HG03442 (cell line): ENCODE measurements around the gene PNLIPRP2.
A peak's percentile ranks its signal among the peaks of the same experiment; 100 is the strongest.

Source experiments
- ATAC-seq: cut with Tn5 transposase; IDR thresholded peaks from one replicate; pipeline ENCODE4 v1.9.1; 2021; ENCODE audit warnings: mild to moderate bottlenecking, moderate library complexity; ENCODE audit not compliant: unreplicated experiment

Gene PNLIPRP2

DNA sequence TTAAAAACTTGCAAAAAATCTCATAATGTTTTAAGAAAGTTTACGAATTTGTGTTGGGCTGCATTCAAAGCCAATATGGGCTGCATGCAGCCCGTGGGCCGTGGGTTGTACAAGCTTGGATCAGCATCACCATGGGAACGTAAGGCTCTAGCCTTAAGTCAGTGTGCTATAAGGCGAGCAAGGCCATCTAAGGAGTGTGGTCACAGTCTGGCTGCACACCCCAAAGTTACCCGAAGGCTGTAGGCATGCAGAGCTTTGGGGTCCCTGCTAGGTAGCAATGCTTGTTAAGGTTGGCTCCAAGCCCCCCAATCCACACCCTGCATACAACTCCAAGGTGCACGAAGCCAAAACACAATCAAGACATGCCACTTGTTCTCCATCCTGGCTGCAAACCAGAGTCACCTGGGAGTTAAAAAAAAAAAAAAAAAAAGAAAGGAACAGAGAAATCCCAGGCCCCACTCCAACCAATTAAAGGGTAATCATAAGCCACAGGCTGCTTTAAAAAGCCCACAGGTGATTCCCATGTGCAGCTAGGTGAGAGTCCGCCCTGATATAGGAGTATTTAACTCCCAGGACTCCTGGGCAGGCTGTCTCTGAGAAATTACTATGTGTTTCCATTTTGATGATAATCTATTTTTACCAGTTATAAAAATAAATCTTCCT is 8.5 kb upstream of the PNLIPRP2 start:
- no peak for ATAC-seq

DNA sequence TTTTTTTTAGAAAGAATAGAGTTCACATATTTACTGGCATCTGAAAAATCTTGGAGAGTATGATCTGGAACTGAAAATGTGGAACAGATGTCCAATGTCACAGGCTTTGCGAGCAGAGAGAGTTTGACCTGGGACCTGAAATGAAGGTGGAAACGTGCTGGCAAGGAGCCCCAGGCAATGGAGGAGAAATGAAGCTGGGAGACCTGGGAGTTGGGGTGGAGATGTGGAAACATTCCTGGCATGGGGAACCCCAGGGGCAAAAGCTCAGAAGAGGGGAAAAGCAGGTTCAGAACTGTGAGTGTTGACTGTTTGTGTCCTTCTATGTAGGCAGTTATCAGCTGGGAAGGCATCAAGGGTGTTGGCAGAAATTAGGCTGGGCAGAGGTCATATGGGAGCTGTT is 7.3 kb upstream of the PNLIPRP2 start:
- ATAC-seq = no peak

DNA sequence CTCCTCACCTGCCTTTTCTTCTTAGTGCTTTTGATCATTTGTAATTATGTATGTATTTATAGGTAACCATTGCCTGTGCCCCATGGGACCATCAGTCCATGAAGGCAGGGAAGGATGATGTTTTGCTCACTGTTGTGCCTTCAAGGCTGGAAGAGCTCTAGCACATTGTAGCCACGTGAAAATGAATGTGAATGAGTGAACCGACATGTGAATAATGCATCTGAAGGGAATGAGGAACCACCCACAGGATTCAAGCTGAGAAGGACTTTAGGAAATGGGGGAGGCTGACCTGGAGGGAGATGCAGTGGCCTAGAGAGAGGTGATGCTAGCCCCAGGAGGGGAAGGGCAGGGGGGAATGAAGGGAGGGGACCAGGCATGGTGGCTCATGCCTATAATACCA is 6.0 kb upstream of the PNLIPRP2 start:
- no peak for ATAC-seq

DNA sequence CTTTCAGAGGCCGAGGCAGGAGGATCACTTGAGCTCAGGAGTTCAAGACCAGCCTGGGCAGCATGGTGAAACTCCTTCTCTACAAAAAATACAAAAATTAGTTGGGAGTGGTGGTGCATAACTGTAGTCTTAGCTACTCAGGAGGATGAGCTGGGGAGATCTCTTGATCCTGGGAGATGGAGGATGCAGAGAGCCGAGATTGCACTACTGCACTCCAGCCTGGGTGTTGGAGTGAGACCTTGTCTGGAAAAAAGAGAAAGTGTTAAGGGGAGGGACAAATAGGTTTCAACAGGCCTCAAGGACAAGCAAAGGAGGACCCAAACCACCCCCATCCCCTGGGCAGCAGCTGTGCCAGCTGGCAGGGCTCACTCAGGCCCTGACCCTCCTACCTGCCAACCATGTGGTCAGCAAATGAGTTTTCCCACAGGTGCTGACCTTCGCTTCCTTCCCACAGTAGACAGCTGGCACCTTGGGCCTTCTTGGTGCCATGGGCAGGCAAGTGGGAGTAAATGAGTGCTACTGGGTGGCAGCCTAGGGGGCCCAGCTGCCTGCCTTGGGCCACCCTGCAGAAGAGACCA is 5.5 kb upstream of the PNLIPRP2 start:
- ATAC-seq = no peak

DNA sequence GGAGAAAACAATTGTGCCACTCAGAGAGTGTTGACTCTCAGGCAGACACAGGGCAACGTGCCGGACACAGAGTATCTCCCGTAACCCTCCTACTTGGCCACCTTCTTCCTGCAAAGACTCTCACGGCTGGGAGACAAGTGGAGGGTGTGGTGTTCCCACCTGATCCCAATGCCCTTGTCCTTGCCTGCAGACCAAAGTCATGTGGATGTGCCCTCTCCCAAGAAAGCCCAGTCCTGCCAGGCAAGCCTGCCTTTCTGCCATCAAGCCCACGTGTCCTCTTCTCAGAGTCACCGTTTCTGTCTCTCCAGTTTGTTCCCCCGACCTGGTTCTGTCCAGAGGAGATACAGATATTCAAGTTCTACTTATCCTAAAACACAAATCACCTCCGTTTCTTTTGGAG is 723 bp downstream of the PNLIPRP2 start:
- ATAC-seq = no peak

DNA sequence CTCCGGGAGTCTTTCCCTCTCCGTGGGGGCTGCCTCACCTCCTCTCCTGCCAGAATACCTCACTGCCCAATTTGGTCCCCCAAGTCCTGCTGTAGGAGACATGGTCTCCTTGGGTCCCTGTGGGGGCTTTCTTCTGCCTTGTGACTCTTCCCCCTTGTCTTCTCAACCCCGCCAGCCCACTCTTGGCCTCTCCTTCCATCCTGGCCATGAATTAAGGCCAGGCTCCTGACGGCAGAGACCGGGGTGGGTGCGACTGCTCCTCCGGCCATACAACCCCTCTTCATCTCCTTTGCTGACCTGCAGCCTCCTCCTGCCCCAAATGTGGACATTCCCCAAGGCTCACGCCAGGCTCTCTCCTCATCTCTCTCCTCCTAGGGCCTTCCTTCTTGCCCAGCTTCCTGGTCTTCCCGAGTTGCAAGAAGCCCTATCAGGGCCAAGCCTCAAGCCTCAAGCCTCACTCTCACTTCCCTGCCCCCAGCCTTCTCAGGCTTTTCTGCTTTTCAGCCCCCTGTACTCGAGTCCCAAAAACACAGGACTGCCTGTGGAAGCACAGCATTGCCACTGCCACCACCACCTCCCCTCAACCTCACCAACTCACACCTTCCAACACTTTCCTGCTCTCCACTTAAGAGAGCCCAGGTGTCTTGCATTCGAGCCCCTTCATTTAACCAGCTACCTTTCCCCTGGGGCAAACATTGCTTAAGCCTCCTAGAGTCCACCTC is 1.3 kb downstream of the PNLIPRP2 start:
- no peak for ATAC-seq

DNA sequence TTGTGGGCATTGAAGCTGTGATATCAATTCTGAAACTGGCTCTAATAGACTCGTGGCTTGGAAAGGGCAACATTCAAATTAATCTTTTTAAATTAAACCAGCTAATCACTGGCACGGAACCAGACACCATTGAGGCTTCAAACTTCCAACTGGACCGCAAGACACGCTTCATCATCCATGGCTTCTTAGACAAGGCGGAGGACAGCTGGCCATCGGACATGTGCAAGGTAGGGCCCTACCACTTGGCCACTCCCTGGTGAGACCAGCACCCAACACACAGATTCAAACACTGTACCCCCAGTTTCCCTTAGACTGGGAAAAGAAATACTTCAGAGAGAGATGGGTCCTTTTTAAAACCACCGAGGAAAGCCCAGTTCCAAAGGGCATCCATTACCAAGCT is 5.1 kb downstream of the PNLIPRP2 start:
- ATAC-seq = no peak

DNA sequence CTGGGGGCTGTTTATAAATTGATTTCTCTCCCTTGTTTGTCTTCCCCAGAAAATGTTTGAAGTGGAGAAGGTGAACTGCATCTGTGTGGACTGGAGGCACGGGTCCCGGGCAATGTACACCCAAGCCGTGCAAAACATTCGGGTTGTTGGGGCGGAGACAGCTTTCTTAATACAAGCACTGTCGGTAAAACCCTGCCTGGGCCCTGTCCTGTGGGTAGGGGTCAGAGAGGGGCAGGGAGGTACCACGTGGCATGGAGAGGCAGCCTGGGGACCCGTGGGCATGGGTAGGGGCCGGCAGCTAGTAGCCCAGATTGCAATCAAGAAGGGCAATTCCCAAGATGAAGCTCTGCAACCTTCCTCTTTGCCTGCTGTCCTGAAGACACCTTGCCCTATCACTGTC is 6.1 kb downstream of the PNLIPRP2 start:
- ATAC-seq = no peak

DNA sequence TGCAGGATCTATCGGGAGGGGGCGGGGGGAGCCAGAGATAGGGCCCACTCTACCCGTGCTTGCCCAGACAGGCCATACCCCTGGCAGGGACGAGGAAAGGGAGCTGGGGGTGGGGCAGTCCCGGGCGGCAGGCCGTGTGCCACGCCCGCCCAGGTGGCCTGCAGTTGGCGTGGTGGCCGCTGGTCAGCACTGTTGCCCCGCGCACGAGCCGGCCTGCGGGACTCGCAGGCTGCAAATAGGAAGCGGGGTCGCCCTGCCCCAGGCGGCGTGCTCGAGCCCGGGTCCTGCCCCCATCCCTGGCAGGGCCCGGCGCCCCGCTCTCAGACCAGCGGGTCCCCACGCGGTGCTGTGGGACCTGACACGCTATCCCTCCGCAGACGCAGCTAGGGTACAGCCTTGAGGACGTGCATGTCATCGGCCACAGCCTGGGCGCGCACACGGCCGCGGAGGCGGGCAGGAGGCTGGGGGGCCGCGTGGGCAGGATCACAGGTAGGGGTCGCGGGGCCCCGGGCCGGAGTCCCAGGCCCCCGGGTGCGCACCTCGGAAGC is 6.7 kb downstream of the PNLIPRP2 start:
- no peak for ATAC-seq

DNA sequence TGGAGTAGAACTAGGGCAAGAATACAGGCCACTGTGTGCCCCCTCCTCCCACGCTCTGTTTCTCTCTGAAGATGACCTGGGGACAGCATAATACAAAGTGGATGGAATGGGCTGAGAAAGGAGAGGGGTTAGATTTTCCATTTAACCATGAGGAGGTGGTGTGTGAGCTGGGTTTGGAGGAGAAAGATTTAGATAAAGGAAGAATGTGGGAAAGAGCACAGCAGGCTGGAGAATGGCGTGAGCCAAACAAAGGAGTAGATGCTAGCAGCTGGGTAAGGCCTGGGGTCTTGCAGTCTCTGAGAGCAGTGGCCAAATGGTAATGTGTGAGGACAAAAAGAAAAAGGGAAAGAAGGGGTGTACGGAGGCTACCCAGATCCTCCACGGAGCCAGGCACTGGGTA is 8.6 kb downstream of the PNLIPRP2 start:
- no peak for ATAC-seq

DNA sequence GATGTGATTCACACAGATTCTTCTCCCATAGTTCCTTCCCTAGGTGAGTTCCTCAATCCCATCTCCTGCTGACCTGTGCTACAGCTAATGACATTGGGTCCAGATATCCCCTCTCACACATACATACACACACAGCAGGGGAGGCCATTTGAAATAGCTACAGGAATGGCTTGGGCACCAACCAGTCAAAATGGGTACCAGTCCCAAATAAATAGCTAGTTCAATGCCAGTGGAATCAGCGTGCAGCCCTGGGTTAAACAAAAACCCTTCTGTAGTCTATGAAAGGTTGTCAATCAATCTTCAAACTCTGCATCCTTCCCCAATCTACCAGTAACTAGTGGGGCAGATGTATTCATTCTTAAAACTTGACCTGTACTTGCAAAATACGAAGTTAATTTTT is 9.3 kb downstream of the PNLIPRP2 start:
- ATAC-seq = no peak

DNA sequence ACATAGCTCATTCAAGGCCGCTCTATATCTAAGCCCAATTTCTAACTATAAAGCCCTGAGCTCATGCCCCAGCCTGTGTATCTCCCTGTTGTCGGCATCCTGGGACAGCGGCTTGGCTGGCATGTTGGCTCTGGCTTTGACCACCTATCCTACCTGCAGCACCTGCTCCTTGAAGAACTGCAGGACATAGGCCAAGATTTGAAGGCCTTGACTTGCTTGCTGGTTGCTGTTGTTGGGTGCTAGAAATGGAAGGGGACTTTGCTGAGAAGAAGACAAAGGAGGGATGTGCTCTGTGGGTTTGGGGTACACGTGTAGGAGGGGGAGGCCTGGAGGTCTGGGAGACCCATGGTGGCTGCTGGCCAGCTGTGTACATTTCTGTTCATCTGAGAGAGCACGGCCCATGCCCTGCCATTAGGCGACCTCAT is 11.1 kb downstream of the PNLIPRP2 start:
- ATAC-seq = no peak

DNA sequence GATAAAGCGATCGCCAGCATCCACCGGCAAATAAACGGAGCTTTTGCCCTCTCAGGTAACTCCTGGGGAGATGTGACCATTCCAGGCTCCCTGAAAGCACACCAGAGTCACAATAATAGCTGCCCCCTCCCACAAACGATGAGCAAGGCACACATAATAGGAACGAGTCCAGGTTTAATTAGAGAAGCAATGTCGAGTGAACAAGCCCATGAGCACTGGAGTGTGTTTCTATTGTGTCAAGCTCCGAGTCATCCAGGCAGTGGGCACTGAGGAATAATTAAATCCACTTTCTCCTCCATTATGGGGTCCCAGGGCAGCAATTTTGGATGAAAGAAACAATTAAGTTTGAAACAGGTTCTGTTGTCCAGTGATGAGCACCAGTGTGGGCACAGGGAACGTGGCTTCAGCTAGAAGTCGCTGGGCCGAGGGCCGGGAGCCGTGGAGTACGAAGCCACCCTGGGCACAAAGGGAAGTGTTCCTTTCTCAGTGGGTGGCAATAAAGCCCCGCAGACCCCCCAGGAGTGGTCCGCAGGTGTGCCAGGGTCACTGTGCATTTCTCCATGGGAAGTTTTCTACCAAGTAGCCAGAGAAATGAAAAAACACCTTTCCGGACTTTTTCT is 12.0 kb downstream of the PNLIPRP2 start:
- ATAC-seq = no peak

DNA sequence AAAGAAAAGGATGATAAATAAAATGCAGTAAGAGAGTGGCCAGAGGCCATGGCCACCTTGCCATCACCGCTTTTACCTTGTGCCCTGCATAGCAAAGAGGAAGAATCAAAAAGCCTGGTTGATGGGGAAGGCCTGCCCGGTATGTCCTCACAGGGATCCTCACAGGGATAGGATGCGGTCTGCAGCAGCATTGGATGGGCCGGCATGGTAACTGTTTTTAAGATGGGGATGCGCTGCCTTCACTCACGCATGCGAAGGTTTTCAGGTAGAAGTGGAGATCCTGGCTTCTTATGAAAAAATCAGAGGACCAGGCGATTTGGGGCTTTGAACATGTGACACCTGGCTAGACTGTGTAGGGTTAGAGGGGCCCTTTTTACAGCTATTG is 12.5 kb downstream of the PNLIPRP2 start:
- no peak for ATAC-seq

DNA sequence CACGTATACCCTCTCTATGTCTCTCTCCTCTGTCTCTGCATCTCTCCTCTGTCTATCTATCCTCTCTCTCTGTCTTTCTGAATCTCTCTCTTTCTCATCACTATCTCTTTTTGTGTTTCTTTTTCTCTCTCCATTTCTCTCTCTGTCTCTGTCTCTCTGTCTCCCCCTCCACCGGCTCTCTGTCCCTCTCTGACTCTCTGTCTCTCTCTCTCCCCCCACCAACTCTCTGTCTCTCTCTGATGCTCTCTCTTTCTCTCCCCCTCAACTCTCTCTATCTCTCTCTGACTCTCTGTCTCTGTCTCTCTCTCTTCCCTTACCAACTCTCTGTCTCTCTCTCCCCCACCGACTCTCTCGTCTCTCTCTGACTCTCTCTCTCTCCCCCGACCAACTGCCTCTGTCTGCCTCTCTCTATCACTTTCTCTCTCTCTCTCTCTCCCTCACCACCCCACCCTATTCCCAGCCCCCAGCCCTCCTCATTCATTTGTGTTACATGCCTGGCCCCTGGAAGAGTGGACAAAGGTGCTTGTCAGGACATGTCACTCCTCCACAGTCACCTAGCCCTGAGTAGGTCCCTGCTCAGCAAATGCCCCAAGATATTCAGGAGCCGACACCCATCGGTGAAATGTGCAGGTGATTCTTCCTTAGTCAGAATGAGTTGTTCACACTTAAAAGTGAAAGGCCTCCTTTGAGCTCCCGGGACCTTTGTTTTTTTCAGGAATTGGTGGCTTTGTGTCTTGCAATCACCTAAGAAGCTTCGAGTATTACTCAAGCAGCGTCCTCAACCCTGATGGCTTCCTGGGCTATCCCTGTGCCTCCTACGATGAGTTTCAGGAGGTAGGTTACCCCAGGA is 13.6 kb downstream of the PNLIPRP2 start:
- ATAC-seq = no peak

DNA sequence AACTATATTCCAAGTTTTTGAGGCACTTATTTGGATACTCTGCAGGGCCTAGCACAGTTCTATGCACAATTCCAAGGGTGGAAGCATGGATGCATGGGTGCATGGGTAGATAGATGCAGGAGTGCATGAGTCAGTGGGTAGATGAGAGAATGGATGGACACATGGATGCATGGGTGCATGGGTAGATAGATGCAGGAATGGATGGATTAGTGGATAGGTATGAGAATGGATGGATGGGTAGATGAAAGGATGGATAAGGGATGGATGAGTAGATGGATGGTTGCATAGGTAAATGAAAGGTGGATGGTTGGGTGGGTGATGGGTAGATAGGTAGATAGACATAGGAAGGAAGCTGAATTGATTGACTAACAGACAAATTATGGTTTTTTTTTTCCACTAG is 15.6 kb downstream of the PNLIPRP2 start:
- ATAC-seq = no peak

DNA sequence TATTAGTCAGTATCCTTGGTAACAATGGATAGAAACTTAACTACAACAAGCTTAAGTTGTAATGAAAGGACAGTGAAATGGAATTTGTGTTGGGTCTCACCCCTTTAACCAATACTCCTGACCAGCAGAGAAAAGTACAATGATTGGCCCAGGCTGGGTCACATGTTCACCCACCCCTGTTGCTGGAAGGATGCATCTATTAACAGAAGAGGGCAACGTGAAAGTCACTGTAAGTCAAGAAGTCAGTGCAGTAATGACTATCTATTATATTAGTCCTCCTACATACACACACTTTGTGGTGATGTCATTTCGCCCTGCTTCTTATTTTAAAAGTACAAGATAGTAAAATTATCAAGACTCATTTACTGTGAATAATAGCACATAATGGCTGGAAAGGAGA is 16.2 kb downstream of the PNLIPRP2 start:
- no peak for ATAC-seq

DNA sequence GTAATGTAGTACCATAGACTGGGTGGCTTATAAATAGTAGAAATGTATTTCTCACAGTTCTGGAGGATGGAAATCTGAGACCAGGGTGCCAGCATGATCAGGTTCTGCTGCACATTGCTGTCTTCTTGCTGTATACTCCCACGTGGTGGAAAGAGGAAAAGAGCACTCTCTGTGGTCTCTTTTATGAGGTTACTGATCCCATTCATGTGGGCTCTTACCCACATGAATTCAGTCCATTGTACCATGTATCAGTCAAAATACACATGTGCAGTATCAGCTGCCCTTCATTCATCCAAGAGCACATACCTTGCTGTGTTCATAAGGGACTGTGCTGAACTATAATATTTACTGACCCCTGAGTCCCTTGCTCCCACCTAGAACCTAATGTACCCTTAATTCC is 17.1 kb downstream of the PNLIPRP2 start:
- peak; percentile 64 for ATAC-seq

DNA sequence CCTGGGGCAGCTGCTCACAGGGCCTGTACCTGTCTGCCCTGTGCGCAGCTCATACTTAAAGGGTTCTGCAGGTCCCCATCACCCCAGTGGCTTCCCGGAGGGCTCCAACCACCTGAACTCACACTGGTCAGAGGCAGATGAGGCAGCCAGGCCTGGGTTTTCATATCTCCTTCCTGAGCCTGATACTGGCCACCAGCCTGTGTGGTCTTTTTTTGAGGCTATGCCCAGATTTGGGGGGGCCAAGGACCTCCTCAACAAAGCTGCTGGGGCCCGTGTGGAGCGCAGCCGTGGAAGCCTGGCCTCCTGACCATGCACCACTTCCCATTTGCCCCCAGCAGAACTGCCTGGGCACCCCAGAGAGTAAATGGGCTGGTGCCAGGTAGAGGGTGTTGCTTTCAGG is 25.7 kb downstream of the PNLIPRP2 start:
- ATAC-seq = no peak

DNA sequence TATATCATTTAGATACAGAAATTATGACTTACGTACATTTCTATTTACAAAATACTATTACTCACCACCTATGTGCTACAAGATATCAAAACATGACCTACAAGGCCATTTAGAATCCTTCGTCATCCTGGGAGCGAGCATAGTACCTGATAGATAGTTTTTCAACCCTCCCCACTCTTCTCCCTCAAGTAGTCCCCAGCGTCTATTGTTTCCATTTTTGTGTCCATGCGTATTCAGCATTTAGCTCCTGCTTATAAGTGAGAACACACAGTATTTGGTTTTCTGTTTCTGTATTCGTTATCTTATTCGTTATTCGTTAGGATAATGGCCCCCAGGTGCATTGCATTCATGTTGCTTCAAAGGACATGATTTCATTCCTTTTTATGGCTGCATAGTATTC is 28.1 kb downstream of the PNLIPRP2 start:
- ATAC-seq = no peak

DNA sequence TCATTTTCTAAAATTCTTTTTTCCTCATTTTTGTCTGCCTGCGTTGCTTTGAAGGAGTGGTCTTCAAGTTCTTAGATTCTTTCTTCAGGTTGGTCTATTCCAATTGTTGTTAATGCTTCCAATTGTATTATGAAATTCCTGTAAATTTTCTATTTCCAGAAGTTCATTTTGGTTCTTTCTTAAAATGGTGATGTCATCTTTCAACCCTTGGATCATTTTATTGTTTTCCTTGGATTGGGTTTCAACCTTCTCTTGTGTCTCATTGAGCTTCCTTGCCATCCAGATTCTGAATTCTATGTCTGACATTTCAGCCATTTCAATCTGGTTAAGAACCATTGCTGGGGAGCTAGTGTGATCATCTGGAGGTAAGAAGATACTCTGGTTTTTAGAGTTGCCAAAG is 33.1 kb downstream of the PNLIPRP2 start:
- no peak for ATAC-seq
